DOHH2 (cell line): ENCODE results near the gene NUDT4.
A peak's percentile ranks its signal among the peaks of the same experiment; 100 is the strongest.
"Not testable (repeated sequence)": the region's sequence is repeated elsewhere in the genome, so short reads cannot be mapped to it uniquely, and the experiment has no call there.

ENCODE experiments used
- H3F3A ChIP-seq: fragments of 200-600 bp; sonication (generic), shearing (Covaris generic); 2 replicates; pipeline ENCODE4 v1.6.0; 2016; ENCODE audit warnings: antibody characterized with exemption, mild to moderate bottlenecking; ENCODE audit not compliant: control insufficient read depth, insufficient read depth
- H3K27ac ChIP-seq: fragments of 200-600 bp; sonication (generic); 2 replicates; pipeline ENCODE4 v1.5.1; 2014; ENCODE audit warnings: low read depth, mild to moderate bottlenecking, low read length, moderate library complexity
- H3K27me3 ChIP-seq: fragments of 200-600 bp; sonication (generic); 2 replicates; pipeline ENCODE4 v1.6.1; 2014; ENCODE audit warnings: mild to moderate bottlenecking, low read length, mixed read lengths; ENCODE audit not compliant: control insufficient read depth
- H3K36me3 ChIP-seq: fragments of 200-600 bp; sonication (generic); 2 replicates; pipeline ENCODE4 v1.6.1; 2014; ENCODE audit warnings: mild to moderate bottlenecking, low read length, moderate library complexity, mixed read lengths; ENCODE audit not compliant: control insufficient read depth
- H3K4me1 ChIP-seq: fragments of 200-600 bp; sonication (generic); 2 replicates; pipeline ENCODE4 v1.6.1; 2014; ENCODE audit warnings: mild to moderate bottlenecking, low read length, mixed read lengths; ENCODE audit not compliant: control insufficient read depth
- H3K4me2 ChIP-seq: fragments of 200-600 bp; sonication (generic); 2 replicates; pipeline ENCODE4 v1.6.0; 2014; ENCODE audit warnings: mild to moderate bottlenecking, low read length, moderate library complexity
- H3K4me3 ChIP-seq: fragments of 200-600 bp; sonication (generic); 2 replicates; pipeline ENCODE4 v1.5.1; 2014; ENCODE audit warnings: mild to moderate bottlenecking, low read length, mixed read lengths
- H3K79me2 ChIP-seq: fragments of 200-600 bp; sonication (generic); 2 replicates; pipeline ENCODE4 v1.6.1; 2014; ENCODE audit warnings: mild to moderate bottlenecking, low read length, mixed read lengths; ENCODE audit not compliant: control insufficient read depth
- H3K9me2 ChIP-seq: fragments of 200-600 bp; sonication (generic); replicated peaks from 2 replicates; pipeline ENCODE4 v1.6.1; 2014; ENCODE audit warnings: mild to moderate bottlenecking, low read length, mixed read lengths; ENCODE audit not compliant: control insufficient read depth
- H3K9me3 ChIP-seq: fragments of 200-600 bp; sonication (generic); 2 replicates; pipeline ENCODE4 v1.6.1; 2014; ENCODE audit warnings: antibody characterized with exemption, low read length, mixed read lengths; ENCODE audit not compliant: control insufficient read depth, insufficient read depth
- H4K20me1 ChIP-seq: fragments of 200-600 bp; sonication (generic); 2 replicates; pipeline ENCODE4 v1.6.0; 2014; ENCODE audit warnings: low read depth, mild to moderate bottlenecking, antibody characterized with exemption, low read length, moderate library complexity; ENCODE audit not compliant: control insufficient read depth, insufficient read depth
- EZH2phosphoT487 ChIP-seq: fragments of 200-600 bp; sonication (generic); IDR thresholded peaks from 2 replicates; pipeline ENCODE4 v1.6.1; 2017; ENCODE audit warnings: borderline replicate concordance, mild to moderate bottlenecking, antibody characterized with exemption, low read length, moderate library complexity, mixed read lengths
- TF ChIP-seq, protein P1 (sequence below): fragments of 200-600 bp; sonication (generic); IDR thresholded peaks from one replicate; pipeline ENCODE4 v1.5.1; 2014; ENCODE audit warnings: antibody characterized with exemption, mild to moderate bottlenecking, low read depth, low read length; ENCODE audit not compliant: poor library complexity, severe bottlenecking

NUDT4 gene

DNA sequence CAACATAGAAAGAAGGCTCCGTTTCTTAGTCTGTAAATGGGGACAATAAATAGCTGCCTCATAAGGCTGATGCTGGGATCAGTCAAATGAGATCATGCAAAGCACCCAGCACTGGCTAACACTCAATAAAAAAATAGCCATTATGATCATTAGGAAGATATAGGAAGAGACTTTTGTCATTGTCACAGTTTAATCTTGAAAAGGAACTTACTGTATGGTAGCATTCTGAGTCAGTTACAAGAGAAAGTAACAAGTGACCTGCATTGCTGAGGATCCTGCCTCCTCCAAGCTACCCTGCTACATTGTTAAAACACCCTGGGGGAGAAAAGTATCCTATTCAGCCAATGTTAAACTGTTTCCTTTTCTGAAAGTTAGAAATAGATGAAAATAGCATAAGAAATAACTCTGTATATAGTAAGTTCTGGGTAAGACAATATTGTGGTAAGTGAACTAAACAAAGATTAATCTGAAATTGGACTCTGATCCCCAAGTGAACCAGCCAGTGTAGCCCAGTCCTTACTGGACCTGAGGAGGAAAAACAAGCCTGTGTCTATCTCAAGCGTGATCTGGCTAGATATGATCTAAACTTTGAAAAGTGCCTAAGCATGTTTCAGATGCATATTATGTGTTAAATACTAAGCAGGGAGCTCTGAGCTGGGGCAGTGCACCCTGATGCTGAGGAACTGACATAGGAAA, 3.6 kb upstream of the NUDT4 start:
- H3K36me3 ChIP-seq = peaks cover 5% of the 10 kb centered on the region; the same call in 1 of the 2 replicates
- H4K20me1 ChIP-seq = no peaks in the 10 kb centered on the region
- H3K4me3 ChIP-seq = no peak overlapping the region
- no peak for TF ChIP-seq EZH2phosphoT487
- TF ChIP-seq, protein P1, sequence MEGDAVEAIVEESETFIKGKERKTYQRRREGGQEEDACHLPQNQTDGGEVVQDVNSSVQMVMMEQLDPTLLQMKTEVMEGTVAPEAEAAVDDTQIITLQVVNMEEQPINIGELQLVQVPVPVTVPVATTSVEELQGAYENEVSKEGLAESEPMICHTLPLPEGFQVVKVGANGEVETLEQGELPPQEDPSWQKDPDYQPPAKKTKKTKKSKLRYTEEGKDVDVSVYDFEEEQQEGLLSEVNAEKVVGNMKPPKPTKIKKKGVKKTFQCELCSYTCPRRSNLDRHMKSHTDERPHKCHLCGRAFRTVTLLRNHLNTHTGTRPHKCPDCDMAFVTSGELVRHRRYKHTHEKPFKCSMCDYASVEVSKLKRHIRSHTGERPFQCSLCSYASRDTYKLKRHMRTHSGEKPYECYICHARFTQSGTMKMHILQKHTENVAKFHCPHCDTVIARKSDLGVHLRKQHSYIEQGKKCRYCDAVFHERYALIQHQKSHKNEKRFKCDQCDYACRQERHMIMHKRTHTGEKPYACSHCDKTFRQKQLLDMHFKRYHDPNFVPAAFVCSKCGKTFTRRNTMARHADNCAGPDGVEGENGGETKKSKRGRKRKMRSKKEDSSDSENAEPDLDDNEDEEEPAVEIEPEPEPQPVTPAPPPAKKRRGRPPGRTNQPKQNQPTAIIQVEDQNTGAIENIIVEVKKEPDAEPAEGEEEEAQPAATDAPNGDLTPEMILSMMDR = no peak
- H3K27ac ChIP-seq = no peak overlapping the region
- H3K4me1 ChIP-seq = peaks cover 12% of the 10 kb centered on the region
- no peaks in the 10 kb centered on the region for H3K27me3 ChIP-seq
- H3K4me2 ChIP-seq = no peak overlapping the region
- H3K79me2 ChIP-seq = peaks cover 8% of the 10 kb centered on the region
- H3K9me3 ChIP-seq = no peaks in the 10 kb centered on the region
- no peaks in the 10 kb centered on the region for H3K9me2 ChIP-seq
- H3F3A ChIP-seq = 0 out of 2 replicates have a peak, but pooled peaks cover 2% of the 10 kb centered on the region

DNA sequence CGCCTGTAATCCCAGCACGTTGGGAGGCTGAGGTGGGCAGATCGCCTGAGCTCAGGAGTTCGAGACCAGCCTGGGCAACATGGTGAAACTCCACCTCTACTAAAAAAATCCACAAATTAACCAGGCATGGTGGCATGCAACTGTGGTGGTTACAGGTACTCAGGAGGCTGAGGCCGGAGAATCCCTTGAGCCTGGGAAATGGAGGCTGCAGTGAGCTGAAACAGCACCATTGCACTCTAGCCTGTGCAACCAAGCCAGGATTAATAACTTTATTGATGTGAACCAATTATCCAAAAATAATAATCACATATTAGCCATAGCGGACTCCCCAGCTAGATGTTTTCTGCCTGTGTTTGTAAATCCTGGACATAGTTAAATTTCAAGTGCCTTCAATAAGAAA, 1.8 kb upstream of the NUDT4 start:
- TF ChIP-seq, protein P1 = no peak
- TF ChIP-seq EZH2phosphoT487 = no peak
- no peak overlapping the region for H3K27ac ChIP-seq
- peaks cover 27% of the 10 kb centered on the region for H3K4me1 ChIP-seq
- no peak overlapping the region for H3K4me2 ChIP-seq
- H4K20me1 ChIP-seq = no peaks in the 10 kb centered on the region
- no peaks in the 10 kb centered on the region for H3K9me3 ChIP-seq
- no peaks in the 10 kb centered on the region for H3K27me3 ChIP-seq
- H3K79me2 ChIP-seq = peaks cover 26% of the 10 kb centered on the region
- H3F3A ChIP-seq = 0 out of 2 replicates have a peak, but pooled peaks cover 4% of the 10 kb centered on the region
- H3K9me2 ChIP-seq = no peaks in the 10 kb centered on the region
- no peak overlapping the region for H3K4me3 ChIP-seq
- H3K36me3 ChIP-seq = peaks cover 5% of the 10 kb centered on the region; the same call in 1 of the 2 replicates

DNA sequence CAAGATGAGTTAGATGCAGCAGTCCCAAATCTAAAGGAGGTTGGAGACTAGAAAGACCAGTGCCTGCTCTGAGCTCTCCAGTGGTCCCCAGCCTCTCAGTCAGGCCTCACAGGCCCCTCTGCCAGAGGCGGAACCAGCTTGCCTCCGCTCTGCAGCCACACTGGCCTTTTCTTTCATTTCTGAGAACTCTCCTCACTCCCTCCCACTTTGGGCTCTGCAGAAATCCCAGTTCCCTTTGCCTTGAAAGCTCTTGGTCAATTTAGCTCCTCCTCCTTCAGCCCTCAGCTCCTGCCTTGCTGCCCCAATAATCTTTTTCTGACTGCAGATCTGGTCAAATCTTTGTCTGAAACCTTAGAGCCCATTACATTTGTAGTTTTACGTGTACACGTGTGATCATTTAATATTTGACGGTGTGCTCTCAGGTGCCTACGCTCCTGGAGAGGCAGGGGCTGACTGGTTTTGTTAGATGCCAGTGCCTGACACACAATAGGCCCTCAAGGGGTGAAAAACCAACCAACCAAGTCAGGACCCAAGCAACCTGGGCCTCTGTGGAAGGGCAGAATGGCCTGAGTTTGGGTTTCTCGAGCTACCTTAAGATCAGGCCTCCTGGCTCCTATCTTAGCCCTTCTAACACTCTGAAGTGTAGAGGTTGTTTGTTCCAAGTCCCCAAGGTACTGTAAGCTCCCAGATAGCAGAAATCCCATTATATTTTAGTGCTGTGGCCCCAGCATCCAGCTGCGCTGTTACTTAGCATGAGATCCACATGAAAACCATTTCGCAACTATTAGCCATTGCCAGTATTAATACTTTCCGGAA, 1.1 kb upstream of the NUDT4 start:
- no peaks in the 10 kb centered on the region for H3K9me3 ChIP-seq
- 0 out of 2 replicates have a peak, but pooled peaks cover 4% of the 10 kb centered on the region for H3F3A ChIP-seq
- H4K20me1 ChIP-seq = peaks cover 7% of the 10 kb centered on the region; the same call in 1 of the 2 replicates
- H3K4me2 ChIP-seq = peak overlapping the region; percentile 90; the same call in 1 of the 2 replicates
- H3K4me3 ChIP-seq = peak overlapping the region; percentile 75; the same call in 1 of the 2 replicates
- no peak for TF ChIP-seq EZH2phosphoT487
- TF ChIP-seq, protein P1 = no peak
- H3K79me2 ChIP-seq = peaks cover 34% of the 10 kb centered on the region
- H3K4me1 ChIP-seq = peaks cover 34% of the 10 kb centered on the region
- no peaks in the 10 kb centered on the region for H3K27me3 ChIP-seq
- H3K9me2 ChIP-seq = no peaks in the 10 kb centered on the region
- peaks cover 8% of the 10 kb centered on the region for H3K36me3 ChIP-seq
- H3K27ac ChIP-seq = no peak overlapping the region

DNA sequence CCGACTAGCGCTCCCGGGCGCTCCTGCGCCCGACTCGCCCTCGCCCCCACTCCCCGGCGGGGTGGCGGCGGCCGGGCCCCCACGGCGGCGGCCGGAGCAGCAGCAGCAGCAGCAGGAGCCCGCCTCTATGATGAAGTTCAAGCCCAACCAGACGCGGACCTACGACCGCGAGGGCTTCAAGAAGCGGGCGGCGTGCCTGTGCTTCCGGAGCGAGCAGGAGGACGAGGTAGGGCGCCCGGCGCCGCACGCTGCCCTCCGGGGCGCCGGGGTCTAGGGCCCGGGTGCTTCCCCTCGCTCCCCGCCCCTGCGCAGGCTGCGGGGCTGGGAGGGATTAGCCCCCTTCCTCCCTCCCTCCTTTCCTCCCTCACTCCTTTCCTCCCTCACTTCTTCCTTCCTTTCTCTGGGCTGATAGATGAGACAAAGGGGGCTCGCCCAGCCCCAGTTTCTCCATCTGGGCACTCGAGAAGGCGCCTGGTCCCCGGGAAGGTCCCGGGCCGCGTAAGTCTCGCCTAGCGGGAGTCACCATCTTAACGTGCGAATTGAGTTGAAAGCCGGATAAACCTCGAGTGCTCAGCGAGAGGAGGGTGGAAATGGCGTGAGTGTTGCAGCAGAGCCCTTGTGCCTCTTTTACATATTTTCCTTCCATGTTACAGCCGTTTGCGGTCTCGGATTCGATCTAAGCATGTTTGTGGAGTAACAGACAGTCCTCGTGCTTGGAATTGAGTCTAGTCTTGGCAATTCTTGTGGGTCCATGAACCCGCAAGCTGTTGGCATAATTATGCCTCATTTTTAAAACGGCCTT, 672 bp downstream of the NUDT4 start:
- H3K9me3 ChIP-seq, H3K27me3 ChIP-seq, H3F3A ChIP-seq, H4K20me1 ChIP-seq, H3K36me3 ChIP-seq, H3K9me2 ChIP-seq: not testable (repeated sequence)
- H3K4me1 ChIP-seq = peaks cover 34% of the 10 kb centered on the region
- H3K4me3 ChIP-seq = peak overlapping the region; percentile 85
- peak overlapping the region; percentile 79 for H3K4me2 ChIP-seq
- peaks cover 51% of the 10 kb centered on the region for H3K79me2 ChIP-seq
- H3K27ac ChIP-seq = peak overlapping the region; percentile 67
